H1 (cell line): ENCODE results near the gene WNK2.
"Not testable (repeated sequence)": the region's sequence is repeated elsewhere in the genome, so short reads cannot be mapped to it uniquely, and the experiment has no call there.

Experiments
- CHD2 ChIP-seq: IDR thresholded peaks from 2 replicates; pipeline ENCODE4 v1.6.1; 2012; ENCODE audit warnings: low read length, improper control_type of control experiment
- CTCF ChIP-seq, 3 experiments: IDR thresholded peaks; 1 replicate in 2 of 3; 2 replicates in 1 of 3; pipeline versions ENCODE4 v1.5.1 to v1.6.1; 2011; ENCODE audit warnings: low read length in 3 of 3, mild to moderate bottlenecking in 3 of 3, inconsistent platforms in 2 of 3, low read depth in 1 of 3, moderate library complexity in 1 of 3; ENCODE audit not compliant: insufficient read depth in 1 of 3; ENCODE audit errors: control extremely low read depth in 1 of 3
- EP300 ChIP-seq, 2 experiments: IDR thresholded peaks; 1 replicate in 1 of 2; 2 replicates in 1 of 2; pipeline ENCODE4 v1.6.1; 2011 to 2012; ENCODE audit warnings: low read depth in 2 of 2, low read length in 2 of 2, mild to moderate bottlenecking in 2 of 2, borderline replicate concordance in 1 of 2, inconsistent platforms in 1 of 2, moderate library complexity in 1 of 2
- EZH2 ChIP-seq: fragments of 200-600 bp; sonication (generic); IDR thresholded peaks from 2 replicates; pipeline ENCODE4 v1.7.1; 2012; ENCODE audit warnings: low read depth, mild to moderate bottlenecking, moderate library complexity, low read length, inconsistent platforms; ENCODE audit not compliant: severe bottlenecking
- NRF1 ChIP-seq: IDR thresholded peaks from 2 replicates; pipeline ENCODE4 v1.6.1; 2011; ENCODE audit warnings: mild to moderate bottlenecking, low read depth, low read length, improper control_type of control experiment
- POLR2A ChIP-seq, 2 experiments: IDR thresholded peaks; 1 replicate in 1 of 2; 2 replicates in 1 of 2; pipeline ENCODE4 v1.6.1; 2011; ENCODE audit warnings: low read depth in 2 of 2, low read length in 2 of 2, mild to moderate bottlenecking in 2 of 2; ENCODE audit errors: control extremely low read depth in 1 of 2
- POLR2AphosphoS5 ChIP-seq: IDR thresholded peaks from 2 replicates; pipeline ENCODE4 v1.6.1; 2011; ENCODE audit warnings: low read depth, low read length
- RNF2 ChIP-seq: fragments of 200-900, 300-1000 bp; sonication (generic); IDR thresholded peaks from 2 replicates; pipeline ENCODE4 v1.7.1; 2016; ENCODE audit warnings: borderline replicate concordance, low read depth, mild to moderate bottlenecking, antibody characterized with exemption, low read length; ENCODE audit not compliant: poor library complexity, severe bottlenecking; ENCODE audit errors: missing control alignments
- RXRA ChIP-seq: IDR thresholded peaks from 2 replicates; pipeline ENCODE4 v1.6.1; 2011; ENCODE audit warnings: low read depth, mild to moderate bottlenecking, low read length, moderate library complexity; ENCODE audit not compliant: insufficient read depth
- SIN3A ChIP-seq, 2 experiments: IDR thresholded peaks in 1 of 2; conservative IDR thresholded peaks in 1 of 2; 2 replicates each; pipeline ENCODE4 v1.6.1; 2011 to 2012; ENCODE audit warnings: low read length in 2 of 2, improper control_type of control experiment in 1 of 2, low read depth in 1 of 2, mild to moderate bottlenecking in 1 of 2
- SIX5 ChIP-seq: IDR thresholded peaks from 2 replicates; pipeline ENCODE4 v1.6.1; 2011; ENCODE audit warnings: mild to moderate bottlenecking, low read depth, low read length
- TAF1 ChIP-seq: IDR thresholded peaks from 2 replicates; pipeline ENCODE4 v1.6.1; 2011; ENCODE audit warnings: mild to moderate bottlenecking, low read depth, low read length

- TF ChIP-seq CTCF (IDR thresholded peaks at IDR 0.05; ENCODE audit: control extremely low read depth in 1 of 3, insufficient read depth in 1 of 3, low read depth in 1 of 3, low read length in 3 of 3); POLR2AphosphoS5; EZH2; RNF2; EP300 (IDR thresholded peaks at IDR 0.05; ENCODE audit: borderline replicate concordance in 1 of 2, low read depth in 2 of 2, low read length in 2 of 2); SIX5; RXRA; CHD2; TAF1; POLR2A (IDR thresholded peaks at IDR 0.05; ENCODE audit: control extremely low read depth in 1 of 2, low read depth in 2 of 2, low read length in 2 of 2); NRF1; SIN3A (conservative IDR thresholded peaks at IDR 0.05 in 1 of 2, IDR thresholded peaks at IDR 0.05 in 1 of 2; ENCODE audit: low read depth in 1 of 2, low read length in 2 of 2): not testable (repeated sequence)
These were observed 154.3 kb downstream of the WNK2 start for GRCh38 chr9:93338196-93338595.
